ENCODE results near the gene COG5.

COG5 gene

DNA sequence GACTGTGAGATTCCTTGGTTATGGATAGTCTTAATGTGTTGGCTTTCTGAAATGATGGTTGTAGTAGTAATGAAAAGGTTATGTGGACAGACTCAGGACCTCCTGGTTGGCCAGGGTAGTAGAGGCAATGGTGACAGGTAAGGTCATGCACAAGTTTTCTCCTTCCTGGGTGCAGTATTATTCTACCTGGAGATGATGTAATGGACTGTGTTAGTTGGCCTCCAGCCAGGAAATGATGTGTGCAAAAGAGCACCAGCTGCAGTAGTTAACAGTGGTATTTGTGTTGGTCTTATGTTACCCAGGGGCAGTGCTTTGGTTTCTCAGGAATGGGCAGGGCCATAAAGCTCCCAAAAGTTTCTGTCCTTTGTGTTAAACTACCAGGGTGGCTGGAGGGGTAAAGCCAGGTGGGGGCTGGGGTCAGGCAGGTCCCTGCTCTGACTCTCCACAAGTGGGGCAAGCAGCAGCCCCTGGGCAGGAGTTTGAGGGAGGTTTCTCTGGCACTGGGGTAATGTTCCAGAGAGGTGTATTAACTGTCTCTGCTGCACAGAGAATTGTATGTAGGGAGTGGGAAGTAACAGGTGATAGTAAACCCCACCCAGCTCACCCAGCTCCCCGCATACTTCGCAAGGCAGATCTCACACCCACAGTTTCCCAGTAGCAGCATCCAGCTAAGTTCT, 57.6 kb downstream of the COG5 start:
- H4K20me1 ChIP-seq (ENCODE audit: insufficient read depth), result no peaks in the 10 kb centered on the region
- no peak overlapping the region for H2AFZ ChIP-seq (ENCODE audit: low read depth)
- no peak overlapping the region; the same call in 1 of the 2 replicates for H3K4me2 ChIP-seq
- no peaks in the 10 kb centered on the region for H3K79me2 ChIP-seq (ENCODE audit: insufficient read depth, low read depth)
- no peak overlapping the region for H3K9ac ChIP-seq
- H3K27ac ChIP-seq, result peak overlapping the region; percentile 10; the same call in 1 of the 2 replicates
- no peaks in the 10 kb centered on the region for H3K36me3 ChIP-seq (ENCODE audit: insufficient read depth)
- TF ChIP-seq, protein P1, sequence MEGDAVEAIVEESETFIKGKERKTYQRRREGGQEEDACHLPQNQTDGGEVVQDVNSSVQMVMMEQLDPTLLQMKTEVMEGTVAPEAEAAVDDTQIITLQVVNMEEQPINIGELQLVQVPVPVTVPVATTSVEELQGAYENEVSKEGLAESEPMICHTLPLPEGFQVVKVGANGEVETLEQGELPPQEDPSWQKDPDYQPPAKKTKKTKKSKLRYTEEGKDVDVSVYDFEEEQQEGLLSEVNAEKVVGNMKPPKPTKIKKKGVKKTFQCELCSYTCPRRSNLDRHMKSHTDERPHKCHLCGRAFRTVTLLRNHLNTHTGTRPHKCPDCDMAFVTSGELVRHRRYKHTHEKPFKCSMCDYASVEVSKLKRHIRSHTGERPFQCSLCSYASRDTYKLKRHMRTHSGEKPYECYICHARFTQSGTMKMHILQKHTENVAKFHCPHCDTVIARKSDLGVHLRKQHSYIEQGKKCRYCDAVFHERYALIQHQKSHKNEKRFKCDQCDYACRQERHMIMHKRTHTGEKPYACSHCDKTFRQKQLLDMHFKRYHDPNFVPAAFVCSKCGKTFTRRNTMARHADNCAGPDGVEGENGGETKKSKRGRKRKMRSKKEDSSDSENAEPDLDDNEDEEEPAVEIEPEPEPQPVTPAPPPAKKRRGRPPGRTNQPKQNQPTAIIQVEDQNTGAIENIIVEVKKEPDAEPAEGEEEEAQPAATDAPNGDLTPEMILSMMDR (conservative IDR thresholded peaks at IDR 0.05; ENCODE audit: low read depth, low read length), result no peak
- no peaks in the 10 kb centered on the region for H3K27me3 ChIP-seq (ENCODE audit: insufficient read depth, low read depth)
- no peak overlapping the region for H3K4me3 ChIP-seq (IDR thresholded peaks at IDR 0.05; ENCODE audit: insufficient read depth, low read depth, low read length)
- peaks cover 17% of the 10 kb centered on the region for H3K4me1 ChIP-seq (ENCODE audit: low read depth, poor library complexity, severe bottlenecking)

DNA sequence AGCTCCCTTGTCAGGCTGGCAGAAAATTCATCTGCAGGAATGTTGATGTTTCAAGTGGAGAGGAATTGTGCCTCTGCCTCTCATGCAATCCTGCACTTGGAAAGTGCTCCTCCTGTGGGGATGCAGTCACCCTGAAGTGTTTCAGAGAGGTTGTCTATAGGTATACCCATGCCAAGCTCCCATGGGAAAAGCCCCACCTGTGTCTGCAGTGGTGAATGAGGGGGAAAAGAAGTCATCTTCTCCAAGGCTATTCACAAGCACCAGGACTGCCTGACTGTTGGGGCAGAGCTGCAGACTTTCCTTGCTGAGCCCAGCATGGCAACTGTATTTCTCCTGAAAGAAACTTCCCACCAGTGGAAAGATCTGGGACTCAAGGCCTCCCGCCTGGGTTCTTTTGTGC, 58.4 kb downstream of the COG5 start:
- TF ChIP-seq, protein P1 (conservative IDR thresholded peaks at IDR 0.05; ENCODE audit: low read depth, low read length), result no peak
- Histone ChIP-seq H3K36me3 (ENCODE audit: insufficient read depth) (no peaks in the 10 kb centered on the region), H3K27me3 (ENCODE audit: insufficient read depth, low read depth) (no peaks in the 10 kb centered on the region), H3K9ac (no peak overlapping the region), H3K79me2 (ENCODE audit: insufficient read depth, low read depth) (no peaks in the 10 kb centered on the region), H3K4me2 (no peak overlapping the region), H3K27ac (no peak overlapping the region), H3K4me3 (IDR thresholded peaks at IDR 0.05; ENCODE audit: insufficient read depth, low read depth, low read length) (no peak overlapping the region), H2AFZ (ENCODE audit: low read depth) (no peak overlapping the region), H3K4me1 (ENCODE audit: low read depth, poor library complexity, severe bottlenecking) (peaks cover 17% of the 10 kb centered on the region), H4K20me1 (ENCODE audit: insufficient read depth) (no peaks in the 10 kb centered on the region)

DNA sequence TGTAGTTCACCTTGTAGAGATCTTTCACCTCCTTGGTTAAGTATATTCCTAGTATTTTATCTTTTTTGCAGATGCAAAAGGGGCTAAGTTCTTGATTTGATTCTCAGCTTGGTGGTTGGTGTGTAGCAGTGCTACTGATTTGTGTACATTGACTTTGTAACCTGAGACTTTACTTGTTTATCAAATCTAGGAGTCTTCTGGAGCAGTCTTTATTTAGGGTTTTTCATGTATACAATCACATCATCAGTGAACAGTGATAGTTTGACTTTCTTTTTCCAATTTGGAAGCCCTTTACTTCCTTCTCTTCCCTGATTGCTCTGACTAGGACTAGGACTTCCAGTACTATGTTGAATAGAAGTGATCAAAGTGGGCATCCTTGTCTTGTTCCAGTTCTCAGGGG, 60.0 kb downstream of the COG5 start:
- no peak overlapping the region for H3K27ac ChIP-seq
- H3K79me2 ChIP-seq (ENCODE audit: insufficient read depth, low read depth), result no peaks in the 10 kb centered on the region
- H3K4me3 ChIP-seq (IDR thresholded peaks at IDR 0.05; ENCODE audit: insufficient read depth, low read depth, low read length), result no peak overlapping the region
- TF ChIP-seq, protein P1 (conservative IDR thresholded peaks at IDR 0.05; ENCODE audit: low read depth, low read length), result no peak
- no peak overlapping the region for H3K9ac ChIP-seq
- peaks cover 17% of the 10 kb centered on the region for H3K4me1 ChIP-seq (ENCODE audit: low read depth, poor library complexity, severe bottlenecking)
- H3K4me2 ChIP-seq, result no peak overlapping the region
- H3K36me3 ChIP-seq (ENCODE audit: insufficient read depth), result no peaks in the 10 kb centered on the region
- H4K20me1 ChIP-seq (ENCODE audit: insufficient read depth), result no peaks in the 10 kb centered on the region
- H3K27me3 ChIP-seq (ENCODE audit: insufficient read depth, low read depth), result no peaks in the 10 kb centered on the region
- H2AFZ ChIP-seq (ENCODE audit: low read depth), result no peak overlapping the region

DNA sequence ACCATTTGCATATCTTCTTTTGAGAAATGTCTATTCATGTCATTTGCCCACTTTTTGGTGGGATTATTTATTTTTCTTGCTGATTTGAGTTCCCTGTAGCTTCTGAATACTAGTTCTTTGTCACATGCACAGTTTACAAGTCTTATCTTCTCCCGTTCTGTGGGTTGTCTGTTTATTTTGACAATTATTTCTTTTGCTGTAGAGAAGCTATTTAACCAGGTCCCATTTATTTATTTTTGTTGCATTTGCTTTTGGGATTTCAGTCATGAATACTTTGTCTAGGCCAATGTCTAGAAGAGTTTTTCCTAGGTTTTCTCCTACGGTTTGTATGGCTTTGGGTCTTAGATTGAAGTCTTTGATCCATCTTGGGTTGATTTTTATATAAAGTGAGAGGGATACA, 60.9 kb downstream of the COG5 start:
- Histone ChIP-seq H3K27ac (no peak overlapping the region), H3K4me2 (no peak overlapping the region), H3K9ac (no peak overlapping the region), H3K4me3 (IDR thresholded peaks at IDR 0.05; ENCODE audit: insufficient read depth, low read depth, low read length) (no peak overlapping the region), H2AFZ (ENCODE audit: low read depth) (no peak overlapping the region), H3K79me2 (ENCODE audit: insufficient read depth, low read depth) (no peaks in the 10 kb centered on the region), H3K4me1 (ENCODE audit: low read depth, poor library complexity, severe bottlenecking) (peaks cover 17% of the 10 kb centered on the region), H3K36me3 (ENCODE audit: insufficient read depth) (no peaks in the 10 kb centered on the region), H3K27me3 (ENCODE audit: insufficient read depth, low read depth) (no peaks in the 10 kb centered on the region), H4K20me1 (ENCODE audit: insufficient read depth) (no peaks in the 10 kb centered on the region)
- TF ChIP-seq, protein P1 (conservative IDR thresholded peaks at IDR 0.05; ENCODE audit: low read depth, low read length), result no peak

Data from KMS-11 (cell line).